Measurements from ENCODE around the gene TIMM44.
"Not testable (repeated sequence)": the region's sequence is repeated elsewhere in the genome, so short reads cannot be mapped to it uniquely, and the experiment has no call there.

The TIMM44 gene

GRCh38 chr19:7918615-7919421 lies 24.6 kb downstream of the TIMM44 start:
- no peak overlapping the region for H3K18ac ChIP-seq (ENCODE audit: low read length)
- H2AFZ ChIP-seq (ENCODE audit: low read length), result no peak overlapping the region

GRCh38 chr19:7918062-7918614 lies 25.3 kb downstream of the TIMM44 start:
- not testable (repeated sequence) for DNase-seq (ENCODE audit: low spot score); H3K23ac ChIP-seq (ENCODE audit: low read depth, low read length, poor library complexity); H3K14ac ChIP-seq (ENCODE audit: low read length); H2AK5ac ChIP-seq (ENCODE audit: low read depth, low read length); H2BK120ac ChIP-seq (ENCODE audit: low read depth, low read length); H4K8ac ChIP-seq (ENCODE audit: low read depth, low read length); H2BK12ac ChIP-seq (ENCODE audit: low read length); H3K79me1 ChIP-seq (ENCODE audit: low read depth, low read length); H3K9me3 ChIP-seq (replicated peaks in 1 of 2; ENCODE audit: control insufficient read depth in 2 of 2, insufficient read depth in 1 of 2, low read depth in 1 of 2, low read length in 2 of 2); H4K91ac ChIP-seq (ENCODE audit: low read depth, low read length, poor library complexity); H3K27ac ChIP-seq (replicated peaks; ENCODE audit: low read length)
- no CpG with 5 or more reads among the region's 29 CpGs for WGBS, 2 donors (ENCODE audit: extremely low coverage in 2 of 2, insufficient read length in 2 of 2, insufficient replicate concordance in 1 of 2)
- H3K4me3 ChIP-seq (ENCODE audit: low read length in 2 of 2), result peak overlapping the region; percentile 46 to 74
- peak overlapping the region; percentile 95 for H3K18ac ChIP-seq (ENCODE audit: low read length)
- H3K36me3 ChIP-seq (replicated peaks in 1 of 2; ENCODE audit: control insufficient read depth in 2 of 2, insufficient read depth in 2 of 2, low read length in 2 of 2), result peaks cover 14 to 17% of the 10 kb centered on the region in 2 donors
- H2BK15ac ChIP-seq (ENCODE audit: low read length), result peak overlapping the region; percentile 33
- peak overlapping the region; percentile 98 for H3K4me2 ChIP-seq (ENCODE audit: insufficient read depth, low read length, poor library complexity, severe bottlenecking)
- H3K9ac ChIP-seq (ENCODE audit: low read depth, low read length, poor library complexity), result peak overlapping the region; percentile 95
- H2BK5ac ChIP-seq (ENCODE audit: low read length), result peak overlapping the region; percentile 48
- peaks cover 22 to 42% (median 22%) of the 10 kb centered on the region in 3 experiments for H3K27me3 ChIP-seq (ENCODE audit: control insufficient read depth in 3 of 3, insufficient read depth in 3 of 3, low read depth in 1 of 3, low read length in 3 of 3)
- H3K4me1 ChIP-seq (ENCODE audit: control insufficient read depth in 2 of 2, insufficient read depth in 1 of 2, low read depth in 1 of 2, low read length in 2 of 2), result peaks cover 18 to 25% of the 10 kb centered on the region in 2 donors
- peak overlapping the region; percentile 91 for H2AFZ ChIP-seq (ENCODE audit: low read length)
- peak overlapping the region; percentile 76 for H3K4ac ChIP-seq (ENCODE audit: low read length)

More at GRCh38 chr19:7918615-7919421, 24.6 kb downstream of the TIMM44 start:
- peak overlapping the region; percentile 55 for H3K23ac ChIP-seq (ENCODE audit: low read depth, low read length, poor library complexity)
- no peak overlapping the region for H2BK12ac ChIP-seq (ENCODE audit: low read length)
- peaks cover 13% of the 10 kb centered on the region for H3K79me1 ChIP-seq (ENCODE audit: low read depth, low read length)
- peak overlapping the region; percentile 97 for H2AK5ac ChIP-seq (ENCODE audit: low read depth, low read length)
- H3K9me3 ChIP-seq (replicated peaks in 1 of 2; ENCODE audit: control insufficient read depth in 2 of 2, insufficient read depth in 1 of 2, low read depth in 1 of 2, low read length in 2 of 2), result no peaks in the 10 kb centered on the region
- H3K4me1 ChIP-seq (ENCODE audit: control insufficient read depth in 2 of 2, insufficient read depth in 1 of 2, low read depth in 1 of 2, low read length in 2 of 2), result peaks cover 19 to 25% of the 10 kb centered on the region in 2 donors
- H3K27ac ChIP-seq (replicated peaks; ENCODE audit: low read length), result no peak overlapping the region
- H3K14ac ChIP-seq (ENCODE audit: low read length), result no peak overlapping the region
- H3K4ac ChIP-seq (ENCODE audit: low read length), result no peak overlapping the region
- H3K4me3 ChIP-seq (ENCODE audit: low read length in 2 of 2), result peak overlapping the region in 1 of 2 donors; percentile 43
- no peak overlapping the region for H2BK120ac ChIP-seq (ENCODE audit: low read depth, low read length)
- peaks cover 20 to 23% of the 10 kb centered on the region in 2 donors for H3K36me3 ChIP-seq (replicated peaks in 1 of 2; ENCODE audit: control insufficient read depth in 2 of 2, insufficient read depth in 2 of 2, low read length in 2 of 2)
- H2BK5ac ChIP-seq (ENCODE audit: low read length), result no peak overlapping the region
- no peak for DNase-seq (ENCODE audit: low spot score)
- H3K9ac ChIP-seq (ENCODE audit: low read depth, low read length, poor library complexity), result peak overlapping the region; percentile 30
- WGBS, 2 donors (ENCODE audit: extremely low coverage in 2 of 2, insufficient read length in 2 of 2, insufficient replicate concordance in 1 of 2), result no CpG with 5 or more reads among the region's 42 CpGs
- no peak overlapping the region for H2BK15ac ChIP-seq (ENCODE audit: low read length)
- peaks cover 22 to 42% (median 22%) of the 10 kb centered on the region in 3 experiments for H3K27me3 ChIP-seq (ENCODE audit: control insufficient read depth in 3 of 3, insufficient read depth in 3 of 3, low read depth in 1 of 3, low read length in 3 of 3)
- H4K8ac ChIP-seq (ENCODE audit: low read depth, low read length), result no peak overlapping the region
- no peak overlapping the region for H3K4me2 ChIP-seq (ENCODE audit: insufficient read depth, low read length, poor library complexity, severe bottlenecking)
- no peak overlapping the region for H4K91ac ChIP-seq (ENCODE audit: low read depth, low read length, poor library complexity)

- peak overlapping the region; percentile 78 for H2BK15ac ChIP-seq (ENCODE audit: low read length)
- H4K8ac ChIP-seq (ENCODE audit: low read depth, low read length), result peak overlapping the region; percentile 96
- H3K27me3 ChIP-seq (ENCODE audit: control insufficient read depth in 3 of 3, insufficient read depth in 3 of 3, low read depth in 1 of 3, low read length in 3 of 3), result peaks cover 22 to 42% (median 22%) of the 10 kb centered on the region in 3 experiments
- H3K9ac ChIP-seq (ENCODE audit: low read depth, low read length, poor library complexity), result peak overlapping the region; percentile 95
- peaks cover 6% of the 10 kb centered on the region for H3K79me1 ChIP-seq (ENCODE audit: low read depth, low read length)
- H3K4me1 ChIP-seq (ENCODE audit: control insufficient read depth in 2 of 2, insufficient read depth in 1 of 2, low read depth in 1 of 2, low read length in 2 of 2), result peaks cover 18 to 25% of the 10 kb centered on the region in 2 donors
- H4K91ac ChIP-seq (ENCODE audit: low read depth, low read length, poor library complexity), result peak overlapping the region; percentile 95
- H3K14ac ChIP-seq (ENCODE audit: low read length), result peak overlapping the region; percentile 71
- WGBS, 2 donors (ENCODE audit: extremely low coverage in 2 of 2, insufficient read length in 2 of 2, insufficient replicate concordance in 1 of 2), result no CpG with 5 or more reads among the region's 71 CpGs
- peak overlapping the region; percentile 89 for H3K4ac ChIP-seq (ENCODE audit: low read length)
- no peak overlapping the region for H3K27ac ChIP-seq (replicated peaks; ENCODE audit: low read length)
- peak overlapping the region; percentile 84 for H2BK12ac ChIP-seq (ENCODE audit: low read length)
- H3K4me2 ChIP-seq (ENCODE audit: insufficient read depth, low read length, poor library complexity, severe bottlenecking), result peak overlapping the region; percentile 98
- H3K36me3 ChIP-seq (replicated peaks in 1 of 2; ENCODE audit: control insufficient read depth in 2 of 2, insufficient read depth in 2 of 2, low read length in 2 of 2), result peaks cover 11 to 15% of the 10 kb centered on the region in 2 donors
- H3K23ac ChIP-seq (ENCODE audit: low read depth, low read length, poor library complexity), result peak overlapping the region; percentile 85
- peak overlapping the region; percentile 46 to 74 for H3K4me3 ChIP-seq (ENCODE audit: low read length in 2 of 2)
- H2BK120ac ChIP-seq (ENCODE audit: low read depth, low read length), result peak overlapping the region; percentile 47
- H2AFZ ChIP-seq (ENCODE audit: low read length), result peak overlapping the region; percentile 91
- no peaks in the 10 kb centered on the region for H3K9me3 ChIP-seq (replicated peaks in 1 of 2; ENCODE audit: control insufficient read depth in 2 of 2, insufficient read depth in 1 of 2, low read depth in 1 of 2, low read length in 2 of 2)
- peak overlapping the region; percentile 48 for H2BK5ac ChIP-seq (ENCODE audit: low read length)
- peak overlapping the region; percentile 53 for H2AK5ac ChIP-seq (ENCODE audit: low read depth, low read length)
- DNase-seq (ENCODE audit: low spot score), result no peak
- H3K18ac ChIP-seq (ENCODE audit: low read length), result peak overlapping the region; percentile 95
These were observed 26.0 kb downstream of the TIMM44 start for GRCh38 chr19:7917267-7918061.

All from neuronal stem cell (in vitro differentiated cells).